B cell (primary cell): Measurements from ENCODE around the gene RAD51B. TPM values are rescaled to one million over a fixed set of nuclear protein-coding genes. Genes with fewer than 3 reads are reported as not detected.

Experiments used
- ATAC-seq: fragments of 200-7000 bp; cut with Tn5 transposase; one replicate; pipeline ENCODE4 v1.10.0; 2021; ENCODE audit warnings: low read depth, mild to moderate bottlenecking, moderate number of reproducible peaks, moderate library complexity
- CTCF ChIA-PET: fragments of 350-600 bp; sonication (Branson Sonifier 250); formaldehyde crosslinking; loops from one replicate; lab custom pipeline; 2021; ENCODE audit warnings: antibody characterized with exemption, inconsistent platforms; lab: Charles Lee
- POLR2A ChIA-PET: fragments of 350-600 bp; sonication (Branson Sonifier 250); formaldehyde crosslinking; loops from one replicate; lab custom pipeline; 2021; ENCODE audit warnings: antibody characterized with exemption; lab: Charles Lee
- DNase-seq: peaks from one replicate; pipeline ENCODE4 v3.0.0; 2013
- H2AFZ ChIP-seq: 2 replicates; pipeline ENCODE4 v1.6.1; 2012; ENCODE audit warnings: mild to moderate bottlenecking, low read depth, low read length; ENCODE audit not compliant: insufficient read depth, poor library complexity, severe bottlenecking
- H3K27ac ChIP-seq, 2 donors: 1 replicate in 1 of 2; 2 replicates in 1 of 2; pipeline ENCODE4 v1.5.1; 2012 to 2013; ENCODE audit warnings: low read length in 2 of 2, mild to moderate bottlenecking in 2 of 2, moderate library complexity in 1 of 2
- H3K27me3 ChIP-seq, 4 experiments: fragments of 200-600 bp in 1 of 4; sonication (generic) in 1 of 4; replicated peaks in 1 of 4; 1 replicate in 2 of 4; 2 replicates in 2 of 4; pipeline versions ENCODE4 v1.6.1 to v1.7.0; 2013 to 2016; ENCODE audit warnings: low read length in 3 of 4, mild to moderate bottlenecking in 2 of 4, mixed read lengths in 1 of 4, moderate library complexity in 1 of 4; ENCODE audit not compliant: insufficient read depth in 4 of 4, control insufficient read depth in 3 of 4; ENCODE audit errors: control extremely low read depth in 1 of 4
- H3K36me3 ChIP-seq, 2 experiments: replicated peaks in 1 of 2; 1 replicate in 1 of 2; 2 replicates in 1 of 2; pipeline versions ENCODE4 v1.6.1 to v1.7.1; 2013; ENCODE audit warnings: low read length in 1 of 2; ENCODE audit not compliant: insufficient read depth in 2 of 2, control insufficient read depth in 1 of 2; ENCODE audit errors: control extremely low read depth in 1 of 2, extremely low read depth in 1 of 2
- H3K4me1 ChIP-seq, 2 donors: fragments of 200-600 bp in 1 of 2; sonication (generic) in 1 of 2; 1 replicate in 1 of 2; 2 replicates in 1 of 2; pipeline versions ENCODE4 v1.5.1 to v1.6.1; 2013 to 2017; ENCODE audit warnings: low read length in 2 of 2; ENCODE audit not compliant: control insufficient read depth in 2 of 2, insufficient read depth in 2 of 2
- H3K4me2 ChIP-seq: replicated peaks from 2 replicates; pipeline ENCODE3; 2012; ENCODE audit warnings: mild to moderate bottlenecking, low read depth, low read length; ENCODE audit not compliant: poor library complexity, severe bottlenecking
- H3K4me3 ChIP-seq, 5 experiments: fragments of 200-600 bp in 1 of 5; sonication (generic) in 1 of 5; 1 replicate in 3 of 5; 2 replicates in 2 of 5; pipeline versions ENCODE4 v1.5.1 to v1.7.0; 2011 to 2016; ENCODE audit warnings: low read length in 4 of 5, mild to moderate bottlenecking in 4 of 5, low read depth in 2 of 5, control low read depth in 1 of 5, moderate library complexity in 1 of 5; ENCODE audit not compliant: insufficient read depth in 1 of 5; ENCODE audit errors: control extremely low read depth in 1 of 5, extremely low read depth in 1 of 5
- H3K79me2 ChIP-seq: fragments of 200-600 bp; sonication (generic); one replicate; pipeline ENCODE4 v1.6.0; 2016; ENCODE audit warnings: low read length; ENCODE audit not compliant: control insufficient read depth, insufficient read depth
- H3K9ac ChIP-seq: fragments of 200-600 bp; sonication (generic); 2 replicates; pipeline ENCODE4 v1.6.1; 2017; ENCODE audit warnings: mild to moderate bottlenecking, low read length, moderate library complexity
- H3K9me3 ChIP-seq, 3 donors: one replicate each; pipeline versions ENCODE4 v1.6.1 to v1.7.1; 2013; ENCODE audit warnings: low read length in 2 of 3; ENCODE audit not compliant: control insufficient read depth in 2 of 3, insufficient read depth in 1 of 3; ENCODE audit errors: control extremely low read depth in 1 of 3
- H4K20me1 ChIP-seq: 2 replicates; pipeline ENCODE4 v1.6.0; 2012; ENCODE audit warnings: mild to moderate bottlenecking, low read length; ENCODE audit not compliant: insufficient read depth, control insufficient read depth, poor library complexity, severe bottlenecking
- H3K27ac Mint-ChIP-seq: one replicate; pipeline ENCODE4 v1.8.0; 2021; ENCODE audit warnings: mixed read lengths
- H3K27me3 Mint-ChIP-seq: one replicate; pipeline ENCODE4 v1.8.0; 2021; ENCODE audit warnings: mixed read lengths
- H3K4me1 Mint-ChIP-seq: one replicate; pipeline ENCODE4 v1.8.0; 2021; ENCODE audit warnings: mixed read lengths
- H3K4me3 Mint-ChIP-seq: one replicate; pipeline ENCODE4 v1.8.0; 2021; ENCODE audit warnings: mixed read lengths
- H3K9me3 Mint-ChIP-seq: one replicate; pipeline ENCODE4 v1.8.0; 2022; ENCODE audit warnings: mixed read lengths; ENCODE audit not compliant: insufficient read depth
- CTCF ChIP-seq: fragments of 200-600 bp; IDR thresholded peaks from one replicate; pipeline ENCODE4 v1.8.0; 2022; ENCODE audit warnings: antibody characterized with exemption, mild to moderate bottlenecking
- EZH2 ChIP-seq: IDR thresholded peaks from 2 replicates; pipeline ENCODE4 v1.6.1; 2012; ENCODE audit warnings: borderline replicate concordance, low read depth, mild to moderate bottlenecking, moderate library complexity, low read length; ENCODE audit not compliant: insufficient read depth, poor library complexity, severe bottlenecking
- WGBS: methylation state at CpG from one replicate; pipeline ENCODE4 v1.1.5; 2013; ENCODE audit warnings: missing lambda C conversion rate; ENCODE audit not compliant: insufficient coverage; 5-methylcytosine and 5-hydroxymethylcytosine counted together
- intact Hi-C: fragments of 100-400 bp; cut with micrococcal nuclease; formaldehyde crosslinking; loops from one replicate; pipeline ENCODE4 v1.10.0; 2022
- polyA plus RNA-seq: library from polyadenylated mRNA; depleted of rRNA; stranded (reverse); fragments of >200 nt; gene quantifications from 2 replicates; pipeline ENCODE4 v1.2.3, GENCODE V29; 2012
- total RNA-seq, 2 donors: library from RNA; stranded (reverse); fragments of 120-200 nt in 1 of 2; gene quantifications; 1 replicate in 1 of 2; 2 replicates in 1 of 2; pipeline versions ENCODE4 v1.2.3 to v1.2.4, GENCODE V29; 2013 to 2022

Gene RAD51B
- total and polyA plus RNA-seq, 2 donors (not counting 1 experiment from before 2014, with no cell fraction given): 6.5 to 60.6 TPM

GRCh38 chr14:68238976-68239375 lies 419.4 kb downstream of the RAD51B start:
- no peak overlapping the region for H2AFZ ChIP-seq
- H3K79me2 ChIP-seq: no peaks in the 10 kb centered on the region
- ATAC-seq: no peak
- no peak overlapping the region for H3K27ac ChIP-seq
- H3K9me3 Mint-ChIP-seq: peaks cover 1% of the 10 kb centered on the region
- intact Hi-C loops: no loop called here
- ChIA-PET POLR2A (no interaction called here), CTCF (interaction anchor here (1.6 kb wide), 1 partner anchor 9 kb away, joined by 5 read pairs; no protein-coding TSS in a partner anchor)
- H3K27me3 Mint-ChIP-seq: no peaks in the 10 kb centered on the region
- H3K36me3 ChIP-seq: no peaks in the 10 kb centered on the region
- no peak overlapping the region for H3K4me2 ChIP-seq
- no peak overlapping the region for H3K4me3 Mint-ChIP-seq
- no peak for DNase-seq
- no peaks in the 10 kb centered on the region for H3K27me3 ChIP-seq
- no peak overlapping the region for H3K4me3 ChIP-seq
- peaks cover 2% of the 10 kb centered on the region for H3K4me1 Mint-ChIP-seq
- H3K9ac ChIP-seq: no peak overlapping the region
- no peaks in the 10 kb centered on the region for H3K9me3 ChIP-seq
- H3K27ac Mint-ChIP-seq: no peak overlapping the region
- 50% methylated on average over 2 of the region's 3 CpGs for WGBS
- H4K20me1 ChIP-seq: no peaks in the 10 kb centered on the region
- no peak for TF ChIP-seq EZH2
- no peak for TF ChIP-seq CTCF
- peaks cover 0 to 4% of the 10 kb centered on the region in 2 donors for H3K4me1 ChIP-seq

- H3K4me1 ChIP-seq: peaks cover 0 to 4% of the 10 kb centered on the region in 2 donors
- H3K27ac ChIP-seq: no peak overlapping the region
- DNase-seq: no peak
- no peaks in the 10 kb centered on the region for H3K36me3 ChIP-seq
- no peaks in the 10 kb centered on the region for H3K9me3 ChIP-seq
- no peak overlapping the region for H3K9ac ChIP-seq
- intact Hi-C loops: no loop called here
- POLR2A ChIA-PET: no interaction called here
- no peaks in the 10 kb centered on the region for H4K20me1 ChIP-seq
- Mint-ChIP-seq H3K9me3 (peaks cover 1% of the 10 kb centered on the region), H3K4me1 (peaks cover 5% of the 10 kb centered on the region), H3K4me3 (no peak overlapping the region), H3K27ac (no peak overlapping the region), H3K27me3 (no peaks in the 10 kb centered on the region)
- no peak overlapping the region for H3K4me2 ChIP-seq
- 100% methylated on average over 2 of the region's 9 CpGs for WGBS
- H2AFZ ChIP-seq: no peak overlapping the region
- no peak for ATAC-seq
- no peak for TF ChIP-seq CTCF
- TF ChIP-seq EZH2: no peak
- no peaks in the 10 kb centered on the region for H3K27me3 ChIP-seq
- CTCF ChIA-PET: interaction anchor here (0.9 to 1.5 kb wide), 3 partner anchors 296 to 604 kb away, joined by 3 to 7 read pairs (median 4); no protein-coding TSS in a partner anchor
- H3K4me3 ChIP-seq: no peak overlapping the region
- H3K79me2 ChIP-seq: no peaks in the 10 kb centered on the region
Observed at GRCh38 chr14:68239988-68240771, 420.6 kb downstream of the RAD51B start.
